IMR-90 (cell line): ENCODE results near the gene SAT2.

ENCODE experiments used
- BHLHE40 ChIP-seq: fragments of 150-350 bp; IDR thresholded peaks from 2 replicates; pipeline ENCODE4 v1.6.1; 2016; ENCODE audit warnings: mild to moderate bottlenecking, low read depth, low read length
- CTCF ChIP-seq: conservative IDR thresholded peaks from 2 replicates; pipeline ENCODE4 v1.5.1; 2012; ENCODE audit warnings: mild to moderate bottlenecking, low read depth, low read length, improper control_type of control experiment
- MAZ ChIP-seq: IDR thresholded peaks from 2 replicates; pipeline ENCODE4 v1.6.1; 2012; ENCODE audit warnings: low read depth, mild to moderate bottlenecking, low read length, improper control_type of control experiment, moderate library complexity, borderline replicate concordance
- MXI1 ChIP-seq: IDR thresholded peaks from 2 replicates; pipeline ENCODE4 v1.6.1; 2012; ENCODE audit warnings: low read depth, mild to moderate bottlenecking, low read length, moderate library complexity, borderline replicate concordance
- NFE2L2 ChIP-seq: fragments of 150-350 bp; IDR thresholded peaks from 2 replicates; pipeline ENCODE4 v1.6.1; 2016; ENCODE audit warnings: low read depth, mild to moderate bottlenecking, low read length
- POLR2A ChIP-seq: IDR thresholded peaks from 2 replicates; pipeline ENCODE4 v1.6.1; 2012; ENCODE audit warnings: mild to moderate bottlenecking, low read depth, low read length
- RAD21 ChIP-seq: IDR thresholded peaks from 2 replicates; pipeline ENCODE4 v1.6.1; 2012; ENCODE audit warnings: low read length, improper control_type of control experiment
- SMC3 ChIP-seq: fragments of 150-350 bp; IDR thresholded peaks from 2 replicates; pipeline ENCODE4 v1.6.1; 2016; ENCODE audit warnings: low read depth, mild to moderate bottlenecking, antibody characterized with exemption, low read length, moderate library complexity
- USF2 ChIP-seq: fragments of 150-350 bp; IDR thresholded peaks from 2 replicates; pipeline ENCODE4 v1.6.1; 2017; ENCODE audit warnings: mild to moderate bottlenecking, antibody characterized with exemption, low read length, low read depth

- TF ChIP-seq CTCF (no peak), MAZ (no peak), SMC3 (no peak), RAD21 (no peak), NFE2L2 (no peak), BHLHE40 (no peak), USF2 (no peak), MXI1 (no peak), POLR2A (no peak)
Observed at GRCh38 chr17:7586673-7587419, 40.8 kb downstream of the SAT2 start.
